ENCODE results near the gene MCM10.
"Not testable (repeated sequence)": the region's sequence is repeated elsewhere in the genome, so short reads cannot be mapped to it uniquely, and the experiment has no call there.

MCM10 gene

DNA sequence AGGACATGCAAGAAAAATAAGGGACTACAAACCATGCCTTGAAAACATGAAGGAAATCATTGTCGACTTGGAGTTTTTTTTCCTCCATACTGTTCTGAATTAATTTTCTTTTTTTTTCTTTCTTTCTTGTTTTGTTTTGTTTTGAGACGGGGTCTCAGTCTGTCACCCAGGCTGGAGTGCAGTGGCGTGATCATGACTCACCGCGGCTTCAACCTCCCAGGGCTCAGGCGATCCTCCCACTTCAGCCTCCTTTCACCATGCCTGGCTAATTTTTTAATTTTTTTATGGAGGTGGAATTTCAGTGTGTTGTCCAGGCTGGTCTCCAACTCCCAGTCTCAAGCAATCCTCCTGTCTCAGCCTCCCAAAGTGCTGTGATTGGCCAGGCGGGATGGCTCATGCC lies 61.2 kb downstream of the MCM10 start:
- DNase-seq = no peak

DNA sequence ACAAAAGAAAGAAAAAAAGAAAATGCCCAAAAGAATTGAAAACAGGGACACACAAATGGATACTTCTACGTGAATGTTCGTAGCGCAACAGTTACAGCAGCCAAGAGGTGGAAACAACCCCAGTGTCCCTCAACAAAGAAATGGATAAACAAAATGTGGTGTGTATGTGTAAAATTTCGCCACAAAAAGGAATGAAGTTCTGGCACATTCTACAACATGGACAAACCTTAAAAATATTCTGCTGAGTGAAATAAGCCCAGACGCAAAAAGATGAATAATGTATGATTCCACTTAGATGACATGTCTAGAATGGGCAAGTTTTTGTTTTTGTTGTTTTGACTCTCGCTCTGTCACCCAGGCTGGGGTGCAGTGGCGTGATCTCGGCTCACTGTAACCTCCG lies 61.9 kb downstream of the MCM10 start:
- no peak for DNase-seq

DNA sequence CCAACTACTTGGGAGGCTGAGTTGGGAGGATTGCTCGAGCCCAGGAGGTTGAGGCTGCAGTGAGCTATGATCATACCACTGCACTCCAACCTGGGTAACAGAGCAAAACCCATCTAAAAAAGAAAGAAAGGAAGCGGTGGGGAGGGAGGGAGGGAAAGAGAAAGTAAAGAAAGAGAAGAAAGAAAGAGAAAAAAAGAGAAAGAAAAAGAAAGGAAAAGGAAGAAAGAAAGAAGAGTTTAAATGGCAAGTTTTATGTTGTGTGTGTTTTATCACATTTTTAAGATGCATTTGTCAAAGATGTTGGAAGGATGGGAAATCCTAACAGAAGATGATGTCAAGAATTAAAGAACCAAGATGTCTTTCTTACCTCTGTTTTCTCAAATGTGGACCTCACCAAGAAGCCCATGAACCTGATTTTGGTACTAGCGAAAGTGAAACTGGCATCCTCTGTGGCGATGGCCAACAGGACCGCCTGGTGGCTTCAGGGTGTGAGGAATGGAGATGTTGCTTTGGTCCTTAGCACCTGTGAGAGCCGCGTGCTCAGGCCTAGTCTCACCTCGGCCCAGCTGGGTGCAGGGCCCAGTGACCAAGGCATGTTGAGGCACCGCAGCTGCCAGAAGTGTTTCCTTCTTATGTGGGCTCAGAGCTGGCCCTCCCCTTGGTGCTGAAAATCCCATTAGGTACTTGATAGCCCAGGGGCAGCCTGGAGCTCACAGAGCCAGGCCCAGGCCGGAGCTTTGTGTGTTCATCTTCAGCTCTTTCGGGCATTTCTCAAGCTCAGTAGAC lies 63.0 kb downstream of the MCM10 start:
- no peak for DNase-seq

DNA sequence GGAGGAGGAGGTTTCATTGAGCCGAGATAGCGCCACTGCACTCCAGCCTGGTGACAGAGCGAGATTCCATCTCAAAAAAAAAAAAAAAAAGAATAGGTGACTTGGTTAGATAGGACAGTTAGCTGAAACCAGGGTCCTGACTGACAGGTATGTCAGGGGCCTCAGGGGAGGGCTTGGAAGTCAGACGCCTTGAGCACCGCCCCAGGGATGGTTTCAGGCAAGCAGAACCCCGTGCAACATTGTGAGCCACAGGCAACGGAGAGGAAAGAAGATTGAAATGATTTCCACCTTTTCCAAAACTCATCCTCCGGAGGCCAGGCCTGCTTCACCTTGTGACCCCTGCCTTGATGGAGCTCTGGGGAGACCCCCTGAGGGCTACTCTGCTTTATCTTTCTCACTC lies 64.2 kb downstream of the MCM10 start:
- no peak for DNase-seq

DNA sequence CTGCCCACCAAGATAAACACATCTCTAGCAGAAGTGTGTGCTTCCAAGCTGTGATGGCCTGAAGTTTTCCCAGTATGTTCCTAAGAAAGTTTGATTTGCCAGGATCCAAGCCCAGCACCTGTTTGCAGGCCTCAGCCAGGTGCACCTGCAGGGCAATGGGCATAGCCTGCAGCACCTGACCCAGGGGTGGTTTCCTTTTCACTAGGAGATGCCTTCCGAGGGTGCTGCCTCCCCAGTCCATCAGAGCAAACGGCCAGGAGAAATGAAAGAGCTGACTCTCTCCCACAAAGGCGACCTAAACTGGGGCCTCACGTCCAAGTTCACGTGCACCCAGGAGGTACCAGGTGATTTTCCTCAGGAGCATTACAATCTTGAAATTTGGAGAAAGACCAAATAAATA lies 65.7 kb downstream of the MCM10 start:
- DNase-seq = no peak

DNA sequence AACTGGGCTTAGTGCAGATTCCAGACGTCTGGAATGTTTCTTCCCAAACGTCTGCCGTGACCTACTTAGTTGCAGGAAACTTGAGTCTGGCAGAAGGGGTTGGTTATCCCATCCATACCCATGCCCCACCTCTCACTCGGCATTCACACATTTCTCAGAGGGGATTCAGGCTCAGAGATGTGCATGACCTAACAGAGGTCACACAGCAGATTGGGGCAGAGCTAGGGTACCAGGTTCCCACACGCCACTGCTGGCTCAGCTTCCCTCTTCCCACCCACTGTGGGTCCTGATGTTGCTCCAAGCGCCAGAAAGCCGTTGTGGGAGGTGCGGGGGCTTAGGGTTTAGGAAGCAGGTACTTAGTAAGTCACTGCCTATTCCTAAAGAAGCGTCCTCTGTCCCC lies 69.8 kb downstream of the MCM10 start:
- DNase-seq = no peak

DNA sequence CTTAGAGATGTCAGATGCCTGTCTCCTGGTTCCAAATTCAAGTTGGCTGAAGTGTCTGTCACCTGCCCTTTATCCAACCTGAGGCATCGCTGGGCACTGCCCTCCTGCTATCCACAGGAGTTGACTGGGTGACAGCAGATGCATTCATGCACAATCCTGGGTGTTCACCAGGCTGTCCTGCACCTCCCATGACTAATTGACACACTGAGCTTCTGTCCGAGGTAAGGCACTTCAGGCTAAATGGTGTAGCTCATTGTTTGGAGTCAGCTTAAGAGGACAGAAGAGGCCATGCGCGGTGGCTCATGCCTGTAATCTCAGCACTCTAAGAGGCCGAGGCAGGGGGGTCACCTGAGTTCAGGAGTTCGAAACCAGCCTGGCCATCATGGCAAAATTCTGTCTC lies 70.5 kb downstream of the MCM10 start:
- DNase-seq = no peak

DNA sequence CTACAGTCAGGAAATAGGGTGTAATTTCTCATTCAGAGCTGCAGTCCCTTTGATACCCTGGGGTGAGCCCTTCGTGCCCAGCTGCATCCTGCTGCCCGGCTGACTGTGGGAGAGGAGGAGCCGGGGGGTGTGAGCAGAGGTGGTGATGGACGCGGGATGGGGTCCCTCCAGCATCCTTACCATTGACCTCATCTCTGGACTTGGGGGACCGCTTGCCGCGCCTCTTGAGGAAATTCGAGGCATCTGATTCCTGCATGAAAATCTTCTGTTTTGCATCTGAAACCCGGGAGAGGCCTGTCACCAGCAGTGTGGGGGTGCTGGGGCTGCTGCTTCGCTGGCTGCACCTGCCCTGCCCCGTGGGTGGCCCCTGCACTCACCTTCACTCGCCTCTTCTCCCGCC lies 72.0 kb downstream of the MCM10 start:
- no peak for DNase-seq

DNA sequence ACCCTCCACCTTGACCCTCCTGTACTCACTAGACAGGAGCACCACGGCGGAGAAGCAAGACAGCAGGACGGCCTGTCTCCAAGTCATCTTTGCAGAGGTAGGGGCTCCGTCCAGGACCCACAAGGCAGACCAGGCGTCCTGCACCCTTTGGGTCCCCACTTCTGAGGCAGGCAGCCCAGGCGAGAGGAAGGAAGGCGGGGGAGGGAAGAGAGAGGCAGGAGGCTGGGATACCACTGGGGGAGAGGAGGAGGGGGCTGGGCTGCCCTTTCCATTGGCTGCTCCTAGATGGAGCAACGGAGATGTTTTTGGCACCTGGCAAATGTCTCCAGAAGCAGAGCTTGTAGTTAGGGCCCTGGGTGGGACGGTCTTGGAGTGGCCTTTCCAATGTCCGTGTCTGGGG lies 72.8 kb downstream of the MCM10 start, which contains the start of gene UCMA:
Gene UCMA (minus strand): TSS at position 203 of the 400 bp plus-strand sequence. CDS start 116 bp downstream, at position 87.
- no peak for DNase-seq

DNA sequence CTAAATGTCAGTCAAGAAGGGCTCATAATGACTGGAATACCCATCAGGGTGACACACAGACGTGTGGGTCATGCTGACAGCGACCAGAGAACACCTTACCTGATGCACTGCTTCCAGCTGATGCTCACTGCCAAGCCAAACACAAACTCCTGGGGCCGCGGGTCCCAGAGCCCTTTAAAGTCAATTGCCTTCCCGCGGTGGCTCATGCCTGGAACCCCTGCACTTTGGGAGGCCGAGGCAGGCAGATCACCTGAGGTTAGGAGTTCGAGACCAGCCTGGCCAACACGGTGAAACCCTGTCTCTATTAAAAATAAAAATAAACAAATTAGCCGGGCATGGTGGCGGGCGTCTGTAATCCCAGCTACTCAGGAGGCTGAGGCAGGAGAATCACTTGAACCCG lies 73.4 kb downstream of the MCM10 start:
- DNase-seq = not testable (repeated sequence)

DNA sequence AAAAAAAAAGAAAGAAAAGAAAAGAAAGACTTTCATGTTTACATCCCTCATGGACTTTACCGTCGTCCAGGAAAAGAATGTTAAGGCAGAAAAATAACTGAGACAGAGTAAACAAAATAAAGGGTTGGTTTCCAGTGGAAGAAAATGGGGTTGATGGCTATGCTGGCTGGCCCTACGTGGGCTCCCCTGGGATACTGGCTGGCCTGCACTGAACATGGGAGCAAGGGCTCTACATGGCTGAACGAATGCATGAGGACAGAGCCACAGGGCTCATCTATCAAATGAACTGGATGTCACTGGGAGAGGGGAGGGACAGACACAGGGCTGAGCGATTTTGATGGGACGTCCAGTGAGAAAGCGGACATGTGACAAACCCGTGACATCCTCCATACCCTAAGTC lies 75.3 kb downstream of the MCM10 start:
- DNase-seq = no peak

DNA sequence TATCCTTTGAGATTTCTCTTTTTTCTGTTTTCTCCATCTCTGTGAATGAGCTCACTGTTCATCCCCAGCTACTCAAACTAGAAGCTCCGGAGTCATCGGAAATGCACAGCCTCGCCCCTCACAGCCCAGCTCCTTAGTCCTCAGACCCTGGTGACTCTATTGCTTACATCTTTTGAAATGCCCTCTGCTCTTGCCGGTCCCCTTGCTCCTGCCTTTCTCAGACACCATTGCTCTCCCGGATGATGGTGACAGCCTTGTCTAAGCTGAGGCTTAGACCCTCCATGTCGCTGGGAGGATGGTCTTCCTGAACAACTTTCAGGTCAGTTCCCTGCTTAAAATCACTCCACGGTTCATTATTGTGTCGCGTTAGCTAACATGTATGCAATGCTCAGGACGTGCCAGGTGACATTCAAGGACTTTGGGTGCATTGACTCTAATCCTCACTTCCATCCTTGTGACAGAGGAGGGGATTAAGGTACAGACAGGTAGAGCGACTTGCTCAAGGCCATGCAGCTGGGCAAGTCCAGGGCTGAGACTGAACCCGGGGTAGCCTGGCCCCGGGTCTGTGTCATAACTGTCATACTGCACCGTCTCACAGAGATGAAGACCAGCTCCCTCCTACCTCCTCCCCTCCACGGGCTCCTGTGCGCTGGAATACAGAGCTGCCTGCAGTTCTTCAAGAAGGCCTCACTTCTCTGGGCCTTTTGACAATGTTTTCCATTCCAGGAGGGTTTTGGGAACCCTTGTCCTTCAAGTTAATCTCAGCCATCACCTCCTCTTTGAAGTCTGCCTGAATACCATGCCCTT lies 77.1 kb downstream of the MCM10 start:
- DNase-seq = no peak

DNA sequence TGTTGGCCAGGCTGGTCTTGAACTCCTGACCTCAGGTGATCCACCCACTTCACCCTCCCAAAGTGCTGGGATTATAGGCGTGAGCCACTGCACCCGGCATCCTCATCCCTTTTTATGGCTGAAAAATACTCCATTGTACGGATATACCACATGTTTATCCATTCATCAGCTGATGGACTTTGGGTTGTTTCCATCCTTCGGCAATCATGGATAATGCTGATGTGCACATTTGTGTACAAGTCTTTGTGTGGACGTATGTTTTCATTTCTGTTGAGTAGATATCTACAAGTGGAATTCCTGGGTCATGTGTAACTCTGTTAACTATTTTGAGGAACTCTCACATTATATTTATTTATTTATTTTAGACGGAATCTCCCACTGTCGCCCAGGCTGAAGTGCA lies 78.6 kb downstream of the MCM10 start:
- DNase-seq = no peak

DNA sequence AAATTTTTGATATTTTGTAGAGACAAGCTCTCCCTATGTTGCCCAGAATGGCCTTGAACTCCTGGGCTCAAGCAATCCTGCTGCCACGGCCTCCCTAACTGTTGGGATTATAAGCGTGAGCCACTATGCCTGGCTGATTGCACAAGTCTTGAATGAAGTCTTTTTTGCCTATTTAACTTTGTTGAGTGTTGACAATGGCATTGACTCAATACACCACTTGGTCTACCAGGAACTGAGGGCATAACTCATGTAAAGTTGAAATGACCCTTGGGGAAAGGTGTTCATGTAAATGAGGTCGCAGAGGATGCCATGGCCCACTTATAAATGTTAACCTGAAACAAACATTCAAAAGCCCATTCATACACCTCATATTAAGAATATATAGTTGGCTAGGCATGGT lies 80.3 kb downstream of the MCM10 start:
- DNase-seq = no peak

DNA sequence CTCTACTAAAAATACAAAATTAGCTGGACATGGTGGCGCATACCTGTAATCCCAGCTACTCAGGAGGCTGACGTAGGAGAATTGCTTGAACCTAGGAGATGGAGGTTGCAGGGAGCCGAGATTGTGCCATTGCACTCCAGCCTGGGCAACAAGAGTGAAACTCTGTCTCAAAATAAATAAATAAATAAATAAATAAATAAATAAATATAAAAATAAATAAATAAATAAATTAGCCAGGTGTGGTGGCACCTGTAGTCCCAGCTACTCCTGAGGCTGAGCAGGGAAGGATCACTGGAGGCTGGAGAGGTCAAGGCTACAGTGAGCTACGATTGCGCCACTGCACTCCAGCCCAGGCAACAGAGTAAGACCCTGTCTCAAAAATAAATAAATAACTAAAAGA lies 80.9 kb downstream of the MCM10 start:
- DNase-seq = not testable (repeated sequence)

DNA sequence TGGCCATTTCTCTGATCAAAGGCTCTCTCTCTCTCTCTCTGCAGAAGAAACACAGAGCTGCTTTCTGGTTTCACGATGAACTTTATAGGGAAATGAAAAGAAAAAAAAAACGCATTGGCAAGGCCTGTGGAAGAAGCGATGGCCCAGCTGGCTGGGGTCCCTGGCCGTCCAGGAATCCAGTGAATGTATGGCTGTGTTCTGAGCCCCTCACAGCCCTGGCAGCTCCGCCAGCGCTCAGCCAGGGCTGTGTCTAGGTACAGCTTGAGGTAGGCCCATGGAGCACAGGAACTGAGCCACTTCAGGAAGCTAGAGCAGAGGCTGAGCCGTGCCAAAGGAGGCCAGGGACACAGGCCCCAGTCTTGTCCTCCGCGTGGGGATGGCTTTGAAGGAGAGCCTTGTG lies 85.9 kb downstream of the MCM10 start:
- DNase-seq = no peak

DNA sequence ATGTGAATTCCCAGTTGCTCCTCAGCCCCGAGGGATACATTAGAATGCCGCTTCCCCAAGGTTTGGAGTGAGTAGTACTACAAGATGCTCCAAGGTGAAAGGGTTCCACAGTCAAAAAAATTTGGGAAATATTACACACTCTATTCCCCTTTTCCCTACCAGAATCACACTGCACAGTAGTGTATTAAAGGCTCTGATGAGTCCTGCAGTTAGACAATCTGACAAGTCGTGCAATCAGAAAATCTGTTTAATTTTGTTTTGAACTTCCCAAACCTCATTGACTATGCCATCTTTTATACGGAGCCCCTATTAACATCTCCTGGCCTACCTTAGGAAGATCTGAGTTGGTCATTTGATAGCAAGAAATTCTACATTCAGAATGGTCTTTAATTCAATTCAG lies 86.4 kb downstream of the MCM10 start:
- no peak for DNase-seq

DNA sequence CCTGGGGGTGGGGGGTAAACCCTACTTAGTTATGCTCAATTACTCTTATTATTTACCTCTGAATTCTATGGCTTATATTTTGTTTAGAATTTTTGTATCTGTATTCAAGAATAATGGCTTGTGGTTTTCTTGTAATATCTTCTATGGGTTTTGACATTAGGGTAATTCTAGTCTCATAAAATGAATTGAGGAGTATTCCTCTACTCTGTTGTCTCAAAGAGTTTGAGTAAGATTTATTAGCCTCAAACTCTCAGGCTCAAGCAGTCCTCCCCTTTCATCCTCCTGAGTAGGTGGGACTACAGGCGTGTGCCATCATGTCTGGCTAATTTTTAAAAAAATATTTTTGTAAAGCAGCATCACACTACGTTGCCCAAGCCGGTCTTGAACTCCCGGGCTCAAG lies 92.4 kb downstream of the MCM10 start:
- DNase-seq = no peak

DNA sequence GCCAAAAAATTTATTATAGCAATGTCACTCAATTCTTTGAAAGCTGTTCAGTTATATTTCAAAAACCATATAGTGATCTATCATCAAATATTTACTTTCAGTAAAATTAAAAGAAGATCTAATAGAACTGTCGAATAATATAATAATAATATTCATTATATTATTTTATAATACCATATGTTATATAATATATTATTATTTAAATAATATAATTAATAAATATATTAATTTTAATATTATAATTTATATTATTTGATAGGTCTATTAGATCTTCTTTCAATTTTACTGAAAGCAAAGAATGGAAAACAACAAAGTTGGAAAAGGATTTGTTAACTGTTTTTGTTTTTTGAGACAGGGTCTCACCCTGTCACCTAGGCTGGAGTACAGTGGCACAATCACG lies 95.3 kb downstream of the MCM10 start:
- DNase-seq = no peak

DNA sequence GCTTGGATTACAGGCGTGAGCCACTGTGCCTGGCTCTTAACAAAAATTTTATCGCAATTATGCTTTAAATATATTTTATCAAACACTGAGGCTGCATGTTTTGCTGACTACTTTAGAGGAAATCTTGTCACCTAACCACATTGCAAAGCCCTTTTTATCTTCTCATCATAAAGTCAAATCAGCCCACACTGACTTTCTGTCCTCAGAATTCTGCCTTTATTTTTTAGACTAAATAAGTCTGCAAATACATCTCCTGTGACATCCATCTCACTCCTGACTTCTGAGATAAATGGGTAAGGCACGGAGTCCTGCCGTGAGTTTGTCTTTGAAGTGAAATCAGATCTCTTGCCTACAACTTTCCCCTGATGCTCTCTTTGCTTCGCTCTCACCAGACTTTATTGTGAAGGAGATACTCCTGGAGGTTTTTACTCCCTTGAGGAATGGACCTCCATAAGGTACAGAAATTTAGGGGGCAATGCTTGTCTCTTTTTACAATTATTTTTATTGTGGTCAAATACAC lies 96.3 kb downstream of the MCM10 start:
- no peak for DNase-seq
